H1 (cell line): ENCODE measurements around the gene FRY. TPM values are rescaled to one million over a fixed set of nuclear protein-coding genes. Genes with fewer than 3 reads are reported as not detected.

ENCODE experiments used
- CTCF ChIA-PET: fragments of 300-600 bp; sonication (Branson Sonifier 250); formaldehyde crosslinking; loops from one replicate; lab custom pipeline; 2021; ENCODE audit not compliant: partially characterized antibody; lab: Charles Lee
- POLR2A ChIA-PET: fragments of 300-600 bp; sonication (Branson Sonifier 250); formaldehyde crosslinking; loops from one replicate; lab custom pipeline; 2021; ENCODE audit warnings: inconsistent platforms; ENCODE audit not compliant: partially characterized antibody; lab: Charles Lee
- DNase-seq, 2 experiments: peaks; one replicate each; pipeline versions ENCODE4 v3.0.0 to v3.0.0-alpha.2; 2010 to 2022; ENCODE audit warnings: low spot score in 2 of 2, low read depth in 1 of 2, mixed read lengths in 1 of 2
- FAIRE-seq: peaks from 2 replicates; lab custom pipeline; 2011; peaks lifted over from hg19 to GRCh38; lab: Jason Lieb, UNC
- H2AFZ ChIP-seq: 2 replicates; pipeline ENCODE4 v1.8.1; 2012; ENCODE audit warnings: low read length, inconsistent platforms
- H2AK5ac ChIP-seq: 2 replicates; pipeline ENCODE4 v1.6.1; 2013; ENCODE audit warnings: low read depth, low read length
- H2BK120ac ChIP-seq: replicated peaks from 2 replicates; pipeline ENCODE3; 2013; ENCODE audit warnings: low read depth, low read length, inconsistent platforms
- H2BK12ac ChIP-seq: 2 replicates; pipeline ENCODE4 v1.6.1; 2013; ENCODE audit warnings: low read depth, low read length
- H2BK15ac ChIP-seq: 2 replicates; pipeline ENCODE4 v1.6.1; 2013; ENCODE audit warnings: low read length
- H2BK20ac ChIP-seq: 2 replicates; pipeline ENCODE4 v1.6.1; 2013; ENCODE audit warnings: low read length
- H2BK5ac ChIP-seq: 2 replicates; pipeline ENCODE4 v1.6.1; 2013; ENCODE audit warnings: low read depth, low read length
- H3K14ac ChIP-seq: 2 replicates; pipeline ENCODE4 v1.6.1; 2013; ENCODE audit warnings: inconsistent platforms; ENCODE audit not compliant: insufficient read length
- H3K18ac ChIP-seq: 2 replicates; pipeline ENCODE4 v1.6.1; 2013; ENCODE audit warnings: low read length; ENCODE audit errors: extremely low read depth
- H3K23ac ChIP-seq: 2 replicates; pipeline ENCODE4 v1.6.1; 2013; ENCODE audit warnings: inconsistent platforms; ENCODE audit not compliant: insufficient read length
- H3K23me2 ChIP-seq: 2 replicates; pipeline ENCODE4 v1.6.1; 2013; ENCODE audit warnings: low read depth, low read length
- H3K27ac ChIP-seq: 2 replicates; pipeline ENCODE4 v1.6.1; 2011; ENCODE audit warnings: low read depth, low read length, inconsistent platforms
- H3K27me3 ChIP-seq, 4 experiments: replicated peaks in 1 of 4; 1 replicate in 1 of 4; 2 replicates in 3 of 4; pipeline versions ENCODE4 v1.6.1 to v1.8.1; 2011 to 2013; ENCODE audit warnings: low read length in 3 of 4, mild to moderate bottlenecking in 3 of 4, inconsistent platforms in 2 of 4, mixed read lengths in 2 of 4, moderate library complexity in 1 of 4; ENCODE audit not compliant: control insufficient read depth in 3 of 4, insufficient read depth in 3 of 4; ENCODE audit errors: extremely low read depth in 1 of 4
- H3K36me3 ChIP-seq, 4 experiments: 2 replicates each; pipeline versions ENCODE4 v1.6.1 to v1.8.1; 2011 to 2013; ENCODE audit warnings: mild to moderate bottlenecking in 4 of 4, low read length in 3 of 4, moderate library complexity in 2 of 4, control low read depth in 1 of 4, inconsistent platforms in 1 of 4; ENCODE audit not compliant: insufficient read depth in 4 of 4, control insufficient read depth in 2 of 4
- H3K4ac ChIP-seq: replicated peaks from 2 replicates; pipeline ENCODE3; 2013; ENCODE audit warnings: low read length, low read depth, mixed read lengths, inconsistent platforms; ENCODE audit not compliant: insufficient read length
- H3K4me1 ChIP-seq, 4 experiments: replicated peaks in 1 of 4; 1 replicate in 1 of 4; 2 replicates in 3 of 4; pipeline versions ENCODE4 v1.6.1 to v1.8.1; 2011 to 2013; ENCODE audit warnings: low read length in 3 of 4, inconsistent platforms in 2 of 4, mixed read lengths in 1 of 4; ENCODE audit not compliant: insufficient read depth in 4 of 4, control insufficient read depth in 3 of 4
- H3K4me2 ChIP-seq, 2 experiments: 2 replicates each; pipeline versions ENCODE4 v1.6.1 to v1.8.1; 2011 to 2013; ENCODE audit warnings: low read depth in 2 of 2, low read length in 2 of 2, control low read depth in 1 of 2, inconsistent platforms in 1 of 2, mild to moderate bottlenecking in 1 of 2; ENCODE audit not compliant: insufficient read depth in 1 of 2
- H3K4me3 ChIP-seq, 4 experiments: fragments of 200-600, 300-600 bp in 1 of 4; sonication (generic), shearing (Covaris generic), sonication (Bioruptor Twin) in 1 of 4; 2 replicates each; pipeline versions ENCODE4 v1.5.1 to v1.8.1; 2011 to 2016; ENCODE audit warnings: low read length in 4 of 4, low read depth in 3 of 4, control low read depth in 2 of 4, inconsistent platforms in 2 of 4, mild to moderate bottlenecking in 2 of 4, mixed read lengths in 1 of 4, moderate library complexity in 1 of 4; ENCODE audit not compliant: insufficient read depth in 2 of 4; ENCODE audit errors: extremely low read depth in 1 of 4
- H3K56ac ChIP-seq: replicated peaks from 2 replicates; pipeline ENCODE3; 2013; ENCODE audit warnings: low read depth, mild to moderate bottlenecking, mixed read lengths, low read length, inconsistent platforms; ENCODE audit not compliant: insufficient read length
- H3K79me1 ChIP-seq: 2 replicates; pipeline ENCODE4 v1.6.1; 2013; ENCODE audit warnings: low read depth, low read length, control low read depth
- H3K79me2 ChIP-seq, 2 experiments: 2 replicates each; pipeline versions ENCODE4 v1.6.1 to v1.8.1; 2012 to 2013; ENCODE audit warnings: low read length in 2 of 2, mild to moderate bottlenecking in 2 of 2, inconsistent platforms in 1 of 2; ENCODE audit not compliant: insufficient read depth in 2 of 2, control insufficient read depth in 1 of 2
- H3K9ac ChIP-seq, 4 experiments: replicated peaks in 1 of 4; 1 replicate in 1 of 4; 2 replicates in 3 of 4; pipeline versions ENCODE4 v1.6.1 to v1.8.1; 2011 to 2013; ENCODE audit warnings: low read depth in 3 of 4, low read length in 3 of 4, control low read depth in 2 of 4, mild to moderate bottlenecking in 2 of 4, moderate library complexity in 2 of 4, inconsistent platforms in 1 of 4; ENCODE audit errors: extremely low read depth in 1 of 4
- H3K9me3 ChIP-seq, 2 experiments: 2 replicates each; pipeline versions ENCODE4 v1.6.1 to v1.8.1; 2012 to 2013; ENCODE audit warnings: mild to moderate bottlenecking in 2 of 2, moderate library complexity in 2 of 2, control low read depth in 1 of 2, inconsistent platforms in 1 of 2, low read depth in 1 of 2, low read length in 1 of 2, mixed read lengths in 1 of 2; ENCODE audit not compliant: insufficient read depth in 2 of 2
- H4K20me1 ChIP-seq, 2 experiments: replicated peaks in 1 of 2; 2 replicates each; pipeline versions ENCODE3 to v1.8.1; 2011 to 2013; ENCODE audit warnings: inconsistent platforms in 2 of 2, low read length in 2 of 2, mild to moderate bottlenecking in 1 of 2; ENCODE audit not compliant: insufficient read depth in 2 of 2, control insufficient read depth in 1 of 2
- H4K5ac ChIP-seq: 2 replicates; pipeline ENCODE4 v1.6.1; 2013; ENCODE audit warnings: low read length, low read depth, mixed read lengths, inconsistent platforms; ENCODE audit not compliant: insufficient read length
- H4K8ac ChIP-seq: 2 replicates; pipeline ENCODE4 v1.8.0; 2013; ENCODE audit warnings: mild to moderate bottlenecking, moderate library complexity, low read length, inconsistent platforms; ENCODE audit not compliant: insufficient read depth; ENCODE audit errors: extremely low read depth
- H4K91ac ChIP-seq: replicated peaks from 2 replicates; pipeline ENCODE3; 2013; ENCODE audit warnings: low read length, mixed read lengths, inconsistent platforms; ENCODE audit not compliant: insufficient read length
- EGR1 ChIP-seq: IDR thresholded peaks from 2 replicates; pipeline ENCODE4 v1.6.1; 2011; ENCODE audit warnings: low read depth, low read length, borderline replicate concordance
- MAFK ChIP-seq: IDR thresholded peaks from 2 replicates; pipeline ENCODE4 v1.6.1; 2012; ENCODE audit warnings: low read depth, mild to moderate bottlenecking, improper control_type of control experiment, low read length
- POLR2A ChIP-seq, 2 experiments: IDR thresholded peaks; 1 replicate in 1 of 2; 2 replicates in 1 of 2; pipeline ENCODE4 v1.6.1; 2011; ENCODE audit warnings: low read depth in 2 of 2, low read length in 2 of 2, mild to moderate bottlenecking in 2 of 2; ENCODE audit errors: control extremely low read depth in 1 of 2
- WGBS, 2 experiments: shearing (Covaris generic) in 1 of 2; methylation state at CpG; one replicate each; pipeline versions ENCODE4 v1.1.6 to v1.1.7; 2013 to 2015; ENCODE audit warnings: low lambda C conversion rate in 2 of 2, mixed read lengths in 2 of 2, inconsistent platforms in 1 of 2, low coverage in 1 of 2, missing lambda C conversion rate in 1 of 2; ENCODE audit not compliant: insufficient replicate concordance in 2 of 2, insufficient coverage in 1 of 2, insufficient read length in 1 of 2; ENCODE audit errors: extremely low coverage in 1 of 2, missing lambda C conversion rate in 1 of 2; 5-methylcytosine and 5-hydroxymethylcytosine counted together
- polyA plus RNA-seq, 7 experiments: library from polyadenylated mRNA; depleted of rRNA in 3 of 7; stranded (reverse) in 5 of 7; unstranded in 2 of 7; fragments of >200 nt in 5 of 7; fragments of 200-250 nt in 2 of 7; gene quantifications; 1 replicate in 5 of 7; 2 replicates in 1 of 7; 4 replicates in 1 of 7; pipeline versions ENCODE4 v1.2.1 to v1.2.3, GENCODE V29; 2011 to 2013; ENCODE audit warnings: missing spikeins in 2 of 7, mixed read lengths in 2 of 7
- total RNA-seq: library from RNA; stranded (reverse); fragmentation: NEBNext Ultra II Directional; extraction: Animal tissue kit (Norgen Biotek cat#: 25700); gene quantifications from 2 replicates; pipeline ENCODE4 v1.2.1, GENCODE V29; 2021

The FRY gene
- total and polyA plus RNA-seq, 2 of the 8 experiments (the other 6 are each of a cell fraction or from before 2014, with no cell fraction given), result 4.3 to 9.2 TPM

- CTCF ChIA-PET, result interaction anchor here (0.9 to 1.1 kb wide), 2 partner anchors 62 to 208 kb away, joined by 3 to 4 read pairs; no protein-coding TSS in a partner anchor
- Histone ChIP-seq H4K91ac (no peak overlapping the region), H4K20me1 (peaks cover 0 to 1% of the 10 kb centered on the region in 2 experiments), H3K23ac (no peak overlapping the region), H2BK120ac (no peak overlapping the region), H2BK20ac (no peak overlapping the region), H2AFZ (no peak overlapping the region), H4K5ac (no peak overlapping the region), H3K18ac (no peak overlapping the region), H3K36me3 (peaks cover 0 to 43% (median 17%) of the 10 kb centered on the region in 4 experiments; a peak in 4 of 8 replicates), H3K79me2 (no peaks in the 10 kb centered on the region), H3K14ac (no peak overlapping the region), H3K27me3 (no peaks in the 10 kb centered on the region), H3K9ac (no peak overlapping the region), H2AK5ac (no peak overlapping the region), H4K8ac (no peak overlapping the region), H3K4ac (no peak overlapping the region), H3K79me1 (no peaks in the 10 kb centered on the region), H3K23me2 (no peaks in the 10 kb centered on the region), H3K4me3 (no peak overlapping the region), H2BK15ac (no peak overlapping the region), H3K56ac (no peak overlapping the region), H3K4me2 (no peak overlapping the region), H2BK5ac (no peak overlapping the region), H3K27ac (no peak overlapping the region), H2BK12ac (no peak overlapping the region), H3K9me3 (no peaks in the 10 kb centered on the region), H3K4me1 (no peaks in the 10 kb centered on the region)
- FAIRE-seq (no peak), DNase-seq (no peak)
- 86% methylated on average over 2 of the region's 2 CpGs; no CpG with 5 or more reads in 1 of the 2 experiments for WGBS, 2 experiments
- POLR2A ChIA-PET, result interaction anchor here (1.1 to 1.2 kb wide), 2 partner anchors 9 to 15 kb away, joined by 3 to 5 read pairs; partner anchors contain the start of genes BRCA2 and ZAR1L
- TF ChIP-seq EGR1 (no peak), MAFK (no peak), POLR2A (IDR thresholded peaks at IDR 0.05; ENCODE audit: control extremely low read depth in 1 of 2, low read depth in 2 of 2, low read length in 2 of 2) (no peak)
Measured at GRCh38 chr13:32330441-32330840, 298.9 kb downstream of the FRY start.
